HG02870 (cell line): ENCODE measurements around the gene WNK2.

Source experiments
- ATAC-seq: cut with Tn5 transposase; IDR thresholded peaks from one replicate; pipeline ENCODE4 v1.9.1; 2021; ENCODE audit warnings: mild to moderate bottlenecking, moderate library complexity; ENCODE audit not compliant: unreplicated experiment

WNK2 gene

GRCh38 chr9:93184432-93185265 lies 710 bp downstream of the WNK2 start:
- ATAC-seq: no peak

DNA sequence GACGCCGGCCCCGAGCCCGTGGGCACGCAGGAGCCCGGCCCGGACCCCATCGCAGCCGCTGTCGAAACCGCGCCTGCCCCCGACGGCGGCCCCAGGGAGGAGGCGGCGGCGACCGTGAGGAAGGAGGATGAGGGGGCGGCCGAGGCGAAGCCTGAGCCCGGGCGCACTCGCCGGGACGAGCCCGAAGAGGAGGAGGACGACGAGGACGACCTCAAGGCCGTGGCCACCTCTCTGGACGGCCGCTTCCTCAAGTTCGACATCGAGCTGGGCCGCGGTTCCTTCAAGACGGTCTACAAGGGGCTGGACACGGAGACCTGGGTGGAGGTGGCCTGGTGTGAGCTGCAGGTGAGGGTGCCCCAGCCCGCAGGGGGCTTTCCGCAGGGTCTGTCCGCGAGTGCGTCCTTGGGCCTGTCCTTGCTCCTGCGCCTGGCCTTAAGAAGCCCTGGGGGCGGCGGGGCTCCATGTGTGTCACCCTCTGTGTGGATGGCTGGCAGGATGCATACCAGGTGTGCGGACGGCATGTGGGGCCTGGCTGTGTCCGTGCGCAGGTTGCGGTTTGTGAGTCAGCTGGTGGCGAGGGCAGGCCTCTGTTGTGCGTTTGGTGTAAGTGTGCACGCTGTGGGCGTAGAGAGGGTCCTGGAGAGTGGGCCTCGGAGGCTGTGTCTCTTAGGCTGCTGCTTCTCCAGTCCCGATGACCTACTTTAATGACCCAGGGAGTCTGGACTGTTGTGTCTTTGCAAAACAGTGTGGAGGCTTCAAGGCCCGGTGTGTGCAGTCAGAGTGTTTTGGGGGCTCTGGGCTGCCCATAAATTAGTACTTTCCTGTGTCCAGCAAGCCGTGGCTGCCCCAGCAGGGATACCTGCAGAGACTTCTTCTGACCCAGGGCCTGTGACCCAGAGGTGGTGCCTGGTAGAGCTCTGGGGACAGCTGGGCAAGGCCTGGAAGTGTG lies 1.6 kb downstream of the WNK2 start:
- ATAC-seq: no peak

DNA sequence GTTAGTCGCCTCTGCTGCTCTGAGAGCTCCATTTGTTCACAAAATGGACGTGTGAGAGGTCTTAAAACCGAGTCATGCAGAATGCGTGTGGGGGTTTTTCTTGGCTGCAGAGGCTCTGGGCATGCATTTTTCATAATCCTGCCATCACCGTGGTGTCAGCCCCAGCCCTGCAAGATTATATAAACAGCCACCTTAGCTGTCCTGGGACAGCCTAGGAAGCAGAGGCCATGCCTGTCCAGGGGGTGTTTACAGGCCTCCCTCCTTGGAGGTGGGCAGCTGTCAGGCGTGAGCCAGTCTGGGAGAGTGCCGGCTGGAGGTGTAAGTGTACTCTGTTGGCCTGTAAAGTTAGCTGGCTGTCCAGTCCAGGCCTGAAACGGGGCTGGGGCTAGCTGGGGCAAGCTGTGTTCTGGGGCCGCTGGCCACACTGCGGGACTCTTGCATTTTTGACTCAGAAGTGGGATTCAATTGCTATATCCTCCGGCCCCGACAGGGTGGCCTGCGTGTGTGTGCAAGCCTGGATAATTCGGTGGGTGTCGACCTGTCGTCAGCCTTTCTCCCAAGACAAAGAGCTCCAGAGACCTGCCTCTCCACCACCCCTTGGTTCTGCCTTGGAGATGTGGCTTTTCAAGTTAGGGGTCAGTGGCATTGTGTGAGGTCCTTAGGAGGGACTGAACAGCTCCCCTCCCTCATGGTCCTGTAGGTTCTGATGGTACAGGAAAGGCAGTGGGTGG lies 2.4 kb downstream of the WNK2 start:
- ATAC-seq: no peak

- no peak for ATAC-seq
Observed at GRCh38 chr9:93187047-93187446, 3.1 kb downstream of the WNK2 start.

- no peak for ATAC-seq
Observed at GRCh38 chr9:93187574-93187973, 3.6 kb downstream of the WNK2 start.

DNA sequence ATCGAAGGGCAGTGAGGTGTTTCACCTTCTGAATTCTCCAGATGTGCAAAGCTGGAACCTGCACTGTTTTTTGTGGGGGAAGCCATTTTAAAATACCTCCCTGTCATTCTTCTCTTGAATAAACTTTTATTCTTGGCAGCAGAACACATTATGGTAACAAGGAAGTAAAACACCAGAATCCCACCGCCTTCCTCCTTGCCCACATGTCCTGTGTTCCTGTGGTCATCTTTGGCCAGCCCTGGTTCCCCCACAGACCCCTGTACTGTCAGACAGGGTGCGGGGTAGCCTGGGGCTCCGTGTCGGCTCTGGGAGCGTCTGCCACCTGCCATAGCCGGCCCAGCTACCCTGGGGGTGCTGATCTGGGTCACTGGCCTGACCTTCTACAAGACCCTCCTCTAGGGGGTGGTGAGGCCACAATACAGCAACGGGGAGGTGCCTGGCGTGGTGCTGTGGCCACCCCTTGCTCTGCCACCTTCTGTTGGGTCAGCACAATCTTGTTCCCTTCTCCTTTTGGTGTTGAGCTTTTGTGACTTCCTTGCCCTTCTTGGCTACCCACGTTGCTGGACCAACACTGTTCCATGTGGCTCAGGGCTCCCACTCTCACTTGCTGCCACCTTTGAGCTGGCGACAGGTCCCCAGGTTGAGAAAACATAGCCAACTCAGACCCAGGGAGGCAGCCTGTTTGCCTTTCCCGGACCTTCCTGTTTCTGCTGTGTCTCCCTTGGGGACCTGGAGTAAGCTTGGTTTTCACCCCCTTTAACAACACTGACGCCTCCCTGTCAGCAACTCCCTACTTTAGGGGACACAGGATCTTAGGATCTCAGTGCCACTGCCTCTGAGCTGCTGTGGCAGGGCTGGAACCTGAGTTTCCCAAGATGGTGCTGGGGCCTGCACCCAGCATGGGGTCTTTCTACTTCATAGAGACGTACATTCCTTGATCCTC lies 4.8 kb downstream of the WNK2 start:
- ATAC-seq: no peak

DNA sequence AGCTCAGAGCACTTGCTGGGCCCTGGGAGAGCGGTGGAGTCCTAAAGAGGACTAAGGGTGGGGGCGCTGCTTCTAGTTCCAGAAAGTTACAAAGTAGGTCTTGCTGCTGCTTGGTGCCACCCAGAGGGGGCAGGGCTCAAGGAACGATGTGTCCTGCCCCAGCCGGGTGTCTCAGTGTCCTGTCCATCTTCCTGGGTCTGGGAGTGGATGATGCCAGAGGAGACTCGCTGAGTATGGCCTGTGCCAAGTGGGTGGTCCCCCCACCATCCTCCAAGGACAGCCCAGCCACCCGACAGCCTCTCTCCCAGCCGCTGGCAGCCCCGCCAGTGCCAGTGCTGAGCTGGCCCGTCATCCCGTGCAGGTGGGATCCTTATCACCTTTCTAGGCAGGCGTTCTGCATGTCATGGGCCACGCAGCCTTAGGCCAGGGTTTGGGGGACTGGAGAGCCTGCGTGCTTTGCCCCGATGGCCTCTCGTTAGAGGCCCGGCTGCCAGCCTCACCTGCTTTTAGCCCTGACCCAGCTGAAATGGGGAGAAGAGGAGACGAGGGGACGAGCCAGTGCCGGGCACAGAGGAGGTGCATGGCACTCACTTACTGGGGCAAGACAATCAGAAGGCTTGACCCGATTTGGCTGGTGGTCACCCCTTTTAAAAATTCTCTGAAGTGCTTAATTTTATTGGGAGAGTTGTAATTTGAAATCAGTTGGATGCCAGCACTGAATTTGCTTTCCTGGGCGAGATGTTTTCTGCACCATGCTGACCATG lies 5.6 kb downstream of the WNK2 start:
- ATAC-seq: no peak

- no peak for ATAC-seq
Observed at GRCh38 chr9:93190133-93190525, 6.2 kb downstream of the WNK2 start.

DNA sequence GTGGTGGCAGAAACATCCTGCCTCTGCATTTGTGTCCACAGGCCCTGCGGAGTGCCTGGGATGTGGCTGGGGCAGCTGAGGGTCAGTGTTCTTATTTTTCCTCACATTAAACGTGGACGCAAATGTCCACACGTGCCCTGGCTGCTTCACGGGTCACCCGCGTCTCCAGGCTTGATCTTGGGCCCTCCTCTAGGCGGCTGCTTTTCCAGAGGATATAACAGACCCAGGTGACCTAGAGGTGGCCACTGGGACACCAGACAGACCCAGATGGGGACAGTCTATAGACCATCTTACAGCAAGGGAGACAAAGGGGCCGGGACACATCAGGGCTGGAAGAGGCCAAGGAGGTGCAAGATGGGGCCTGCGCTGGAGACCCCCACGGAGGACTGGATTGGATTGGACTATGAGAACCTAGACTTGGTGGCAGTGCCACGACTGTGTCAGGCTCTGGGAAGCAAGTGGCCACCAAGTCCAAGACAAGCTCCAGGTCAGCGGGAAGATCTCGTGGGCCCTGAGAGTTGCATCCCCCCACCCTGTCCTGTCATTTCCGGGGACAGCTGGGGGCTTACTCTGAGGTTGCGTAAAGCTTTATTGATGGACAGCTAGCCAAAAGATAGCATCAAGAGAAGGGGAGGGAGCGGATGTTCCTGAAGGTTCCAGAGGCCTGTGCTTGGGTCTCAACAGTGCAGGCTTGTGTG lies 6.9 kb downstream of the WNK2 start:
- no peak for ATAC-seq

DNA sequence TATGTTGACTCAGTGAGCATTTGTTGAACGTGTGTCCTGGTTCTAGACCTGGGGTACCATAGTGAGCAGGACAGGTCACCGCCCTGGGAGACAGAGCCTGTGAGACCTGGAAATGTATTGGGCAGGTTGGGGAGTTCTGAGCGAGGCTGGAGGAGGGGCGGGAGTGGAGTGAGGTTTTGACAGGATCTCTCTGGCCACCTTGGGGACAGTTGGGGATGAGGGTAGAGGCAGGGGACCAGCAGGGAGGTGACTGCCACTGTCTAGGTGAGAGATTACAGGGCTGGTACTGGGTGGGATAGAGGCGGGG lies 7.4 kb downstream of the WNK2 start:
- no peak for ATAC-seq

GRCh38 chr9:93192721-93193387 lies 8.9 kb downstream of the WNK2 start:
- no peak for ATAC-seq

DNA sequence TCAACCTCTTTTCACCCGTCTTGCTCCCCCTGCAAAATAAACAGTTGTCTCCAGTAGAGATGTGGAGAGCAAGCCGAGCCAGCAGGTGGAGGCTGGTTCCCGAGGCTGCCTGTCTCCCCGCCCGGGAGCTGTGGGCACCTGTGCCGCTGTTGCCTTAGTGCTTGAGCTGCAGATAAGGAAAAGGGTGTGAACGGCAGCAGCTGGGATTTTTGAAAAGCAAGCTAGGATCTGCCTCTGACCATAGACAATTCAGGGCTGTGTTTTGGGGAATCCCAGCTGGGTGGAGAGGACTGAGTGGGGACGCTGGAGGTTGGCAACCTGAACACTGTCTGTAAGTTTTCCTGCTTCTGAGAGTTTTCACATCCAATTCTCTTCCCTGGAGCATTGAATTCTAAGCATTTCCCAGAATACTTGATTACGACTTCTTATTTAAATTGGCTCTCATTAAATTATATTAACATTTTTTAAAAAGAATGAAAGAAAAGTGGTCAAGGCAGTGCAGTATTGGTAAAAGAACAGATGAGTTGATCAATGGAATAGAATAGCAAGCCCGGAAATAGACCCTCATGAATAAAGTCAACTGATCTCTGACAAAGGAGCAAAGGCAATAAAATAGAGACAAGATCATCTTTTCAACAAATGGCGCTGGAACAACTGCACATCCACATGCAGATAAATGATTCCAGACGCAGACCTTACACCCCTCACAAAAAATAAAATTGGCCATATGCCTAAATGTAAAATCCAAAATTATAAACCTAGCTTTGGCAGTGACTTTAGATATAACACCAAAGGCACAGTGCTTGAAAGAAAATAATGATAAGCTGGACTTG lies 9.7 kb downstream of the WNK2 start:
- no peak for ATAC-seq

GRCh38 chr9:93194221-93194625 lies 10.3 kb downstream of the WNK2 start:
- no peak for ATAC-seq

GRCh38 chr9:93194641-93195040 lies 10.7 kb downstream of the WNK2 start:
- ATAC-seq: no peak

GRCh38 chr9:93196096-93197055 lies 12.4 kb downstream of the WNK2 start:
- no peak for ATAC-seq

DNA sequence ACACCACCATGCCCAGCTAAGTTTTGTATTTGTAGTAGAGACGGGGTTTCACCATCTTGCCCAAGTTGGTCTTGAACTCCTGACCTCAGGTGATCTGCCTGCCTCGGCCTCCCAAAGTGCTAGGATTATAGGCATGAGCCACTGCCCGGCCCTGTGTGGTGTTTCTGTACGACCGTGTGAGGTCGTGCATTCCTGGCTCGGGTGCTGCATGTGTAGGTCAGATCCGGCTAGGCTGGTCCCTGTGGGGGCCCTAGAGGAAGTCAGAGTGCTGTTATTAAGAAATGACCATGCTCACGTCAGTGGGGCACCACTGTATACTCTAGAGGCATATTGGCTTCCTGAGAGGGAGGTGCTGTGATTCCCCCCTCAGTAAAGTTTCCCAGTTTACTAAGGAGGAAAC lies 13.7 kb downstream of the WNK2 start:
- no peak for ATAC-seq
